Smooth muscle cell (in vitro differentiated cells): ENCODE data around the gene AKR1C4. TPM values are rescaled to one million over a fixed set of nuclear protein-coding genes. Genes with fewer than 3 reads are reported as not detected.
"Not testable (repeated sequence)": the region's sequence is repeated elsewhere in the genome, so short reads cannot be mapped to it uniquely, and the experiment has no call there.

Experiments used
- DNase-seq: peaks from one replicate; lab custom pipeline; 2025; ENCODE audit not compliant: unreplicated experiment; lab: John Stamatoyannopoulos, UW
- H2AFZ ChIP-seq: fragments of 200-600 bp; sonication (generic); 2 replicates; pipeline ENCODE4 v1.6.0; 2016; ENCODE audit warnings: antibody characterized with exemption, low read depth, mild to moderate bottlenecking
- H3F3A ChIP-seq: fragments of 200-600 bp; sonication (generic); 2 replicates; pipeline ENCODE4 v1.6.0; 2017; ENCODE audit warnings: antibody characterized with exemption, low read depth
- H3K27ac ChIP-seq: fragments of 200-600 bp; sonication (generic); 2 replicates; pipeline ENCODE4 v1.5.1; 2016; ENCODE audit warnings: low read depth, mild to moderate bottlenecking
- H3K27me3 ChIP-seq: fragments of 200-600 bp; sonication (generic); 2 replicates; pipeline ENCODE4 v1.6.1; 2016; ENCODE audit warnings: low read depth, mild to moderate bottlenecking
- H3K36me3 ChIP-seq: fragments of 200-600 bp; sonication (generic); 2 replicates; pipeline ENCODE4 v1.5.1; 2016; ENCODE audit warnings: low read depth
- H3K4me1 ChIP-seq: fragments of 200-600 bp; sonication (generic); 2 replicates; pipeline ENCODE4 v1.5.1; 2016; ENCODE audit warnings: low read depth
- H3K4me2 ChIP-seq: fragments of 200-600 bp; sonication (generic); 2 replicates; pipeline ENCODE4 v1.6.0; 2016; ENCODE audit warnings: mild to moderate bottlenecking
- H3K4me3 ChIP-seq: fragments of 200-600 bp; sonication (generic); 2 replicates; pipeline ENCODE4 v1.5.1; 2016; ENCODE audit warnings: mild to moderate bottlenecking
- H3K79me2 ChIP-seq: fragments of 200-600 bp; sonication (generic); 2 replicates; pipeline ENCODE4 v1.6.0; 2016; ENCODE audit warnings: low read depth, mild to moderate bottlenecking
- H3K9ac ChIP-seq: fragments of 200-600 bp; sonication (generic); 2 replicates; pipeline ENCODE4 v1.6.0; 2016; ENCODE audit warnings: low read depth
- H3K9me3 ChIP-seq: fragments of 200-600 bp; sonication (generic); replicated peaks from 2 replicates; pipeline ENCODE4 v1.5.1; 2016; ENCODE audit warnings: low read depth
- H4K20me1 ChIP-seq: fragments of 200-600 bp; sonication (generic); 2 replicates; pipeline ENCODE4 v1.6.0; 2016; ENCODE audit warnings: low read depth
- WGBS: methylation state at CpG from one replicate; pipeline ENCODE4 v1.1.7; 2016; ENCODE audit warnings: low lambda C conversion rate; 5-methylcytosine and 5-hydroxymethylcytosine counted together
- polyA plus RNA-seq: library from polyadenylated mRNA; unstranded; fragments of >200 nt; fragmentation: Nextera tagmentation; extraction: Ambion mirVana; gene quantifications from 2 replicates; pipeline ENCODE4 v1.2.1, GENCODE V29; 2016
- total RNA-seq: library from RNA; depleted of rRNA; stranded (reverse); fragments of >200 nt; gene quantifications from 2 replicates; pipeline ENCODE4 v1.2.3, GENCODE V29; 2014
- TF ChIP-seq, protein P1 (sequence below): fragments of 200-600 bp; sonication (generic); IDR thresholded peaks from 2 replicates; pipeline ENCODE4 v1.5.1; 2017; ENCODE audit warnings: borderline replicate concordance, mild to moderate bottlenecking, antibody characterized with exemption; ENCODE audit not compliant: insufficient read depth, poor library complexity, severe bottlenecking

Gene AKR1C4
- total and polyA plus RNA-seq, 2 experiments from 2014 or later, result not detected

DNA sequence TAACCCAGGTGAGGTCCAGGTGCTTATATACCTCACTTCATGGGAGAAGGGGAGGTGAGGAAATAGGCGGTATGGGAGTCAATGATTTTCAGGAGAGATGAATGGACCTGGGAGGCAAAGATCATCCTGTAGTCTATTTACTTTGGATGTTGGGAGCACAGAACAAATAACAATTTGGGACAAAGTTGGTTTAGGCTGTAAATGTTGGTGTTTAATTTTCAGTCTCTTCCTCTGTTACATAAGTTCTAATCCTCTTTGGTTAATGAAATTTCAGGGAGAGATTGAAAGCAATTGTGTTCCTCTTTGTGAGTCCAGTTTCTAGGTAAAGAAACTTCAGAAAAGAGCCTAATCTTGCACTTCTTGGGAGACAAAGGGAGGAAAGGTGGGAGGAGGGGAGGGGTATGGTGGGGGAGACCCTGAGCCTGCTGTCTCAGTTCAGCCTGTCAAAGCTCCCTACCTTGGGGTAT lies 46.9 kb downstream of the AKR1C4 start:
- Histone ChIP-seq H3K36me3 (no peaks in the 10 kb centered on the region), H3K9me3 (no peaks in the 10 kb centered on the region), H4K20me1 (no peaks in the 10 kb centered on the region), H3K9ac (no peak overlapping the region), H3K4me2 (no peak overlapping the region), H2AFZ (no peak overlapping the region), H3K4me3 (no peak overlapping the region), H3F3A (no peaks in the 10 kb centered on the region), H3K79me2 (no peaks in the 10 kb centered on the region), H3K4me1 (peaks cover 7% of the 10 kb centered on the region), H3K27me3 (no peaks in the 10 kb centered on the region), H3K27ac (no peak overlapping the region)
- 94% methylated on average over 1 of the region's 1 CpG for WGBS
- TF ChIP-seq, protein P1, sequence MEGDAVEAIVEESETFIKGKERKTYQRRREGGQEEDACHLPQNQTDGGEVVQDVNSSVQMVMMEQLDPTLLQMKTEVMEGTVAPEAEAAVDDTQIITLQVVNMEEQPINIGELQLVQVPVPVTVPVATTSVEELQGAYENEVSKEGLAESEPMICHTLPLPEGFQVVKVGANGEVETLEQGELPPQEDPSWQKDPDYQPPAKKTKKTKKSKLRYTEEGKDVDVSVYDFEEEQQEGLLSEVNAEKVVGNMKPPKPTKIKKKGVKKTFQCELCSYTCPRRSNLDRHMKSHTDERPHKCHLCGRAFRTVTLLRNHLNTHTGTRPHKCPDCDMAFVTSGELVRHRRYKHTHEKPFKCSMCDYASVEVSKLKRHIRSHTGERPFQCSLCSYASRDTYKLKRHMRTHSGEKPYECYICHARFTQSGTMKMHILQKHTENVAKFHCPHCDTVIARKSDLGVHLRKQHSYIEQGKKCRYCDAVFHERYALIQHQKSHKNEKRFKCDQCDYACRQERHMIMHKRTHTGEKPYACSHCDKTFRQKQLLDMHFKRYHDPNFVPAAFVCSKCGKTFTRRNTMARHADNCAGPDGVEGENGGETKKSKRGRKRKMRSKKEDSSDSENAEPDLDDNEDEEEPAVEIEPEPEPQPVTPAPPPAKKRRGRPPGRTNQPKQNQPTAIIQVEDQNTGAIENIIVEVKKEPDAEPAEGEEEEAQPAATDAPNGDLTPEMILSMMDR, result no peak
- DNase-seq, result no peak

GRCh38 chr10:5252177-5253037 lies 55.8 kb downstream of the AKR1C4 start:
- Histone ChIP-seq H3K4me2 (no peak overlapping the region), H3K27me3 (no peaks in the 10 kb centered on the region)
- WGBS, result 81% methylated on average over 8 of the region's 8 CpGs

DNA sequence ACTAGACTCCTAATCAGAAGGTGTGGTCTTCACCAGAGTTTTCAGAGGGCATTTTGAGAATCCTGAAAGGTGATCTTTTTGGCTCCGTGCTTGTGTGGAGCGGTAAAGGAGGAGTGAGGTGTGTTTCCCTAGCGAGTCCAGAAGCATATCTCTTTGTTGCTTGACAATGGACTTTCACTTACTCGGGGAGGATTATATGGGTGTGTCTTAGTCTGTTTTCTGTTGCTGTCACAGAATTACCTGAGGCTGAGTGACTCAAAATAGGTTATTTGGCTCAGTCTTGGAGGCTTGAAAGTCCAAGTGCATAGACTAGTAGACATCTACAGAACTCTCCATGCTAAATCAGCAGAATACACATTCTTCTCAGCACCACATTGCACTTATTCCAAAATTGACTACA lies 57.9 kb downstream of the AKR1C4 start:
- WGBS, result 77% methylated on average over 4 of the region's 4 CpGs
- H3K9ac ChIP-seq, result no peak overlapping the region

More at GRCh38 chr10:5252177-5253037, 55.8 kb downstream of the AKR1C4 start:
- no peaks in the 10 kb centered on the region for H3K79me2 ChIP-seq
- H3K4me1 ChIP-seq, result no peaks in the 10 kb centered on the region
- H3K27ac ChIP-seq, result no peak overlapping the region
- no peak for DNase-seq
- no peak overlapping the region for H3K4me3 ChIP-seq
- no peaks in the 10 kb centered on the region for H3K9me3 ChIP-seq
- TF ChIP-seq, protein P1, result no peak
- H2AFZ ChIP-seq, result no peak overlapping the region
- H4K20me1 ChIP-seq, result no peaks in the 10 kb centered on the region
- H3K36me3 ChIP-seq, result no peaks in the 10 kb centered on the region
- H3F3A ChIP-seq, result no peaks in the 10 kb centered on the region
- H3K9ac ChIP-seq, result no peak overlapping the region

GRCh38 chr10:5257768-5258167 lies 61.1 kb downstream of the AKR1C4 start:
- H3K27ac ChIP-seq, H3K36me3 ChIP-seq, H3K79me2 ChIP-seq, H4K20me1 ChIP-seq, H3K9me3 ChIP-seq, H3F3A ChIP-seq, H3K4me1 ChIP-seq, H3K4me3 ChIP-seq, H2AFZ ChIP-seq, H3K9ac ChIP-seq, H3K27me3 ChIP-seq, H3K4me2 ChIP-seq, DNase-seq: not testable (repeated sequence)
- WGBS, result 88% methylated on average over 3 of the region's 3 CpGs

More for the DNA sequence above, 57.9 kb downstream of the AKR1C4 start:
- Histone ChIP-seq H3K9me3 (no peaks in the 10 kb centered on the region), H3F3A (no peaks in the 10 kb centered on the region), H2AFZ (no peak overlapping the region), H3K79me2 (no peaks in the 10 kb centered on the region), H3K27ac (no peak overlapping the region), H3K27me3 (no peaks in the 10 kb centered on the region), H3K4me1 (no peaks in the 10 kb centered on the region), H3K36me3 (no peaks in the 10 kb centered on the region), H4K20me1 (no peaks in the 10 kb centered on the region), H3K4me2 (no peak overlapping the region), H3K4me3 (no peak overlapping the region)
- DNase-seq, result no peak
- TF ChIP-seq, protein P1, result no peak
